ENCODE results near the gene COQ9.

- TF ChIP-seq, protein P1, sequence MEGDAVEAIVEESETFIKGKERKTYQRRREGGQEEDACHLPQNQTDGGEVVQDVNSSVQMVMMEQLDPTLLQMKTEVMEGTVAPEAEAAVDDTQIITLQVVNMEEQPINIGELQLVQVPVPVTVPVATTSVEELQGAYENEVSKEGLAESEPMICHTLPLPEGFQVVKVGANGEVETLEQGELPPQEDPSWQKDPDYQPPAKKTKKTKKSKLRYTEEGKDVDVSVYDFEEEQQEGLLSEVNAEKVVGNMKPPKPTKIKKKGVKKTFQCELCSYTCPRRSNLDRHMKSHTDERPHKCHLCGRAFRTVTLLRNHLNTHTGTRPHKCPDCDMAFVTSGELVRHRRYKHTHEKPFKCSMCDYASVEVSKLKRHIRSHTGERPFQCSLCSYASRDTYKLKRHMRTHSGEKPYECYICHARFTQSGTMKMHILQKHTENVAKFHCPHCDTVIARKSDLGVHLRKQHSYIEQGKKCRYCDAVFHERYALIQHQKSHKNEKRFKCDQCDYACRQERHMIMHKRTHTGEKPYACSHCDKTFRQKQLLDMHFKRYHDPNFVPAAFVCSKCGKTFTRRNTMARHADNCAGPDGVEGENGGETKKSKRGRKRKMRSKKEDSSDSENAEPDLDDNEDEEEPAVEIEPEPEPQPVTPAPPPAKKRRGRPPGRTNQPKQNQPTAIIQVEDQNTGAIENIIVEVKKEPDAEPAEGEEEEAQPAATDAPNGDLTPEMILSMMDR (IDR thresholded peaks at IDR 0.05), result no peak
- TF ChIP-seq POLR2A (IDR thresholded peaks at IDR 0.05), result no peak
Observed at GRCh38 chr16:57482845-57483545, 35.7 kb downstream of the COQ9 start.
